HG02938 (cell line): ENCODE data around the gene STK17A.
"Not testable (repeated sequence)": the region's sequence is repeated elsewhere in the genome, so short reads cannot be mapped to it uniquely, and the experiment has no call there.

Source experiments
- ATAC-seq: cut with Tn5 transposase; IDR thresholded peaks from one replicate; pipeline ENCODE4 v1.9.1; 2021; ENCODE audit warnings: mild to moderate bottlenecking, moderate library complexity; ENCODE audit not compliant: unreplicated experiment

STK17A gene

DNA sequence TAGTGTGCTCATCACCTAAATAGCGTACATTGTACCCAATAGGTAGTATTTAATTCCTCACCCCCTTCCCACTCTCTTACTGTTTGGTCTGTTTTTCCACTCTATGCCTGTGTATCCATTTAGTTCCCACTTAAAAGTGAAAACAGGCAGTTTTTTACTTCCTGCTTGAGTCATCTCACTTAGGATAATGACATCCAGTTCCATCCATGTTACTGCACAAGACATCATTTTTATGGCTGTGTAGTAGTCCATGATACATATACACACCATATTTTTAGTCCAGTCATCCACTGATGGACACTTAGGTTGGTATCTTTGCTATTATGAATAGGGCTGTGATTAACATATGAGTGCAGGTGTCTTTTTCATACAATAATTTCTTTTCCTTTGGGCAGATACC lies 10.1 kb downstream of the STK17A start:
- no peak for ATAC-seq

DNA sequence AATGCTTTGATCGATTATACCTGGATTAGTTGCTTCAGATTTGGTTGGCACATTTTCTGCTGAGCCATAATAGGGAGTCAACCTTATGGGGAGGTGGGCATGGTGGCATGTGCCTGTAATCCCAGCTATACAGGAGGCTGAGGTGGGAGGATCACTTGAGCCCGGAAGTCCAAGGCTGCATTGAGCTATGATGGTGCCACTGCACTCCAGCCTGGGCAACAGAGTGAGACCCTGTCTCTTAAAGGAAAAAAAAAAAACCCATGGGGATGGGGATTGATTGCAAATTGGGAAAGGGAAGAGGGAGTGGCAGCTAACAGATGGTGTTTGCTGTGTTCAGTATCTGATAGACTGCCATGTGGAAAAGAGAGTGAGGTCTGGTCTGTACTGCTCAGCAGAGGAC lies 11.1 kb downstream of the STK17A start:
- ATAC-seq = no peak

DNA sequence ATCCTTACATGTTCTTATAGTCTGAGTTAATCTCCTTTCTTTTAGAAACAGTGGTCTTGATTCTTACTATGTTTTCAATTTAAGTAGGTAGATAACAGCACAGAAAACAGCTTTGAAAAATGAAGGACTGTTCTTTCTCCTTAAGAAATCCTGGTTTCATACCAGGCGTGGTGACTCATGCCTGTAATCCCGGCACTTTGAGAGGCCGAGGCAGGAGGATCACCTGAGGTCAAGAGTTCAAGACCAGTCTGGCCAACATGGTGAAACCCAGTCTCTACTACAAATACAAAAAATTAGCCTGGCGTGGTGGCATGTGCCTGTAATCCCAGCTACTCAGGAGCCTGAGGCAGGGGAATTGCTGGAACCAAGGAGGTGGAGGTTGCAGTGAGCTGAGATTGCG lies 13.5 kb downstream of the STK17A start:
- ATAC-seq = not testable (repeated sequence)

DNA sequence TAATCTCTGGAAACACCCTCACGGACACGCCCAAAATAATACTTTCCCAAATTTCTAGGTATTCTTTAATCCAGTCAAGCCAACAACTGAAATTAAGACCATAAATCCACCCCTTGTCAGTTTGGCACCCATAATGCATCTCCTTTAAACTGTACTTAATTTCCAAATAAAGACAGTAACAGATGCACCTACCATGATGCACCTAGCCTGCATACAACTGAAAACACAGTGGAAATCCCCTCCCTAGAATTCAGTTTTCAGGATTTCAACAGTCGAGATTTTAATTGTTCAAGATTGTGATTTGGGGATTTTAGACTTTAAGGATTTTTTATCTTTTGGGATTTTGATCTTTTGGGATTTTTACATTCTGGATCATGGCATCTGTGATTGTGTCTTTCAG lies 17.1 kb downstream of the STK17A start:
- no peak for ATAC-seq

DNA sequence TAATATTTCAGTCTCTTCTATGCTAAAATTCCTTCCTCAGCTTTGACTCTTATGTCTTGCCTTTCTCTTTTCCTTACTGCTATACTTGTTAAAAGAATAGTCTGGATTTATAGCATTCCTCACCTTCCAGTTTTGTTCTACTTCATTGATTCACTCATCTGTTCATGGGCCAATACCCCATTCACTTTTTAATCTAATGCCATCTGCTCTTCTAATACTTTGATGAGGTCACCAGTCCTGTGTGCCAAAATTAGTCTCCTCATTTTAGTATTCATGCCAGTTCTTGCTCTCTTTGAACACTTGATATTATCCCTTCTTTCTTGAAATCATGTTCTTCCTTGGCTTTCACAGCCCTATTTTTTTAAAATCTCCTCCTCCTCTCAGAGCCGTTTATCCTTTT lies 19.3 kb downstream of the STK17A start:
- no peak for ATAC-seq

DNA sequence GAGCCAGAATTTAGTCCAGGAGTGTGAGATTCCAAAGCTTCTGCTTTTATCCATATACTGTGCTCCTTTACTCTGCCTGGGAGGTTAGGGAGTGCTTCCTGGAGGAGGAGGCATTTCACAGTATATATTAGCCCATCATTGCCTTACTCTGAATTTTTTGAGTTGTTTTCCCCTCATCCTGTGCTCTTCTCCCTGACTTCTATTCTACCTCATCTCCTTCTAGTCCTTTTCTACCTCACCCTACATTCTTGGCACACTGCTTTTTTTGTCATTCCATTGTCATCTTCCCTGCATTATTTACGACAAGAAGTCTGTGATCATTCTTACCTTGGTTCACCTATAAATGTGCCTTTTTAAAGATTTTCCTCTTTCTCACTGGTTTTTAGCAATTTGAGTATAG lies 21.3 kb downstream of the STK17A start:
- no peak for ATAC-seq

DNA sequence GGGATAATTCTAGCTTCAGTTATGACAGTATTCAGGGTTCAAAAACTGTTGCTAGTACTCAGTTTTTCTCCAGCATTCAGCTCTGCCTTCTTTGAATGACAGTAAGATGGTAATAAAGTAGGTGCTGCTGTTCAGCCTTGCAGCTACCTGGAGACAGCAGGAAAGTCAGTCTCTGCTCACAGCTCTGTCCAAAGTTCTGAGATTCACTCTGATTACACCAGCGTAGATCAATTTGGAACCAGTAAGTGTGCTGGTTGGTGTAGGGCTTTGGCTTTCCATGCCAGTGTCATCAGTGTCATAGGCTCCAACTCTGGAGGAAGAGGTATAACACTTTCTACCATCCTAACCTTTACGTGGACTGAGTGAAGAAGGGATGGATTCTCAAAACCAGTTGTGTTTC lies 26.2 kb downstream of the STK17A start:
- ATAC-seq = no peak

DNA sequence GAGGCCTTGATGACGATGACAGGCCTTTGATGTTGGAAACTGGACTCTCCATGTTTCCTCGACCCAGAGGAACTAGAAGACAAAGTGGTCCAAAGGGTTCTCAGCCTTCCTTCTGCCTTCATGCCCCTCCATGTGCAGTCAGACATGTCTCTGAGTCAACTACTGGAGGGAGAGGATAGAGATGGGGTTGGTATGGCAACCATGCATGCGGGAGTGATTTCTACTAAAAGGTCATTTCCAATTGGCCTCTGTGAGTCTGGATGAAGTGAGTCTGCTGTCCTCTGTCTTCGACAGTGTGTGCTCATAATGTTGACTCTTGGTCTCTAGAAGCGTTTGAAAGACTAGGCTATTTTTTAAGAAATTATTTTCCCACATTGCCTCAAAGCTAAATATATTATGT lies 29.2 kb downstream of the STK17A start:
- no peak for ATAC-seq

DNA sequence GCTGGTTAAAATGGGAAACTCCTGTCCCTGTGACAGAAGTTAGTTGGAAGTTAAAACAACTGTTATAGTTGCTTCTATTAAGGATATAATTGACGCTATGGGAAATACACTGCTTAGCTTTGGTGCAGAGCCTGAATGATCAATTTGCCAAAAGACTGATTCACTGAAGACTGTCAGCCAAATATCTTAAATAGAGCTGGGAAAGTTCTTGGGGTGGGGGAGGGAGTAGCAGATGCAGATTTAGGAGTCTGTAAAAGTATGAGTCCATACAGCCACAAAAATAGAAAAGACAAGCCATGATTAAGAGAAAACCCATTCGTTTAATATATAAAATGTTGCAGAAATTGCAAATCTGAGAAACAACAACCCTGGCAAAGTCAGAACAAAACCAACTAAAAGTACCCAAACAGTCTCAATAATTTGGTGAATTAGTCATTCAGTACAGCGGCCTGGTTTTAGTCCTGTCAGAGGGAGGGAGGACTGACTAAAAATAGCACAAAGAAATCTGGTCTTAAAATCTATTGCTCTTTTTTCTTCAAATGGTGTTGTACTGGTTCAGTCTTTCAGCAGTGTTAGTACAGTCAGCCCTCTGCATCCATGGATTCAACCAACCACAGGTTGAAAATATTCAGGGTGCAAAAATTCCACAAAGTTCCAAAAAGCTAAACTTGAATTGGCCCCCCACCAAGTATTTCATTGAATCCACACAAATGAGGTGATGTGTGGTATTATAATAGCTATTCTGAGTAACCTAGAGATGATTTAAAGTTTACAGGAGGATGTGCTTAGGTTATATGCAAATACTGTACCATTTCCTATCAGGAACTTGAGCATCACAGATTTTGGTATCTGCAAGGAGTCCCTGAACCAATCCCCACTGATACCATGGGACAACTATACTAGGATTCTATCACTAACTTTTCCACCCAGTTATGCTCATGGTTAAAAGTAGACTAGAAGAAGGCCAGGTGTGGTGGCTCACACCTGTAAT lies 30.0 kb downstream of the STK17A start:
- peak; percentile 70 for ATAC-seq

DNA sequence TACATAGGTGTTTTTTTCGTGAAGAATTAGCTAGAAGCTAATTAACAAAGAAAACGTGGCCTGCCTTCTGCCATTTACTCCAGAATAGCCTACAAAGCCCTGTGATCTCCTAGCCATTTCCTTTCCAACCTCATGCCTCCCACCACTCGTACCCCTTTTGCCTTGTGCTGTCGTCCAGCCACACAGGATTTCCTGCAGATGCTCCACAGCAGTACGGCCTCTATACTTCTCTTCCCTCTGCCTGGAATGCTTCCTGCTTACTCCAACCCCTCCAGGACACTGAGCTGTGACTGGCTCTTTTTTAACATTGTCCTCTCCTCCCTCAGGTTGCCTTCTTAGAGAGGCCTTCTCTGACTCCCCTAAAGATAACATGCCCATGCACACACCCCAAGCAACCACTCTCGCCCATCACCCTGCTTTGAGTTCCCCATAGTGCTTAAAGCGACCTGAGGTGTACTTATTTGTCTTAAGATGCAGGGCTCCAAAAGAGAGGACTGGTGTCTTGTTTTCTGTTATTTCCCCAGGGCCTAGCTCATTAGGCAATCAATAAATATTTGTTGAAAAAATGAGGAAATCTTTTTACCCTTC lies 32.7 kb downstream of the STK17A start:
- no peak for ATAC-seq

DNA sequence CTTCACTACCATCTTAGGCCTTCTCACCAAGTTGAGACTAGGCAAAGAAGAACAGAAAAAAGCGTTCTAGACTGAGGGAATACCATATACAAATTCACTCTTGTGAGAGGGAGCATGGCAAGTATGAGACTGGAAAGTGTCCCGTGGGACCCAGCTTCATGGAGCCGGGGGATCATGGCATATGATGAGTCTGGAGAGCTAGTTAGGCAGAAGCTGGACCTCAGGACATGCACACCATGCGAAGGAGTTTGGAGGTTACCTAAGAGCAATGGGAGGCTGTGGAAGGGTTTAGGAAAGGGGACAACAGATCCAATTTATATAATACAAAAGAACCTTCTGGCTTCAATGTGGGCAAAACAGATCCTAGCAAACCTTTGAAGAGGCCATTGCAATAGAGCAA lies 34.1 kb downstream of the STK17A start:
- no peak for ATAC-seq

DNA sequence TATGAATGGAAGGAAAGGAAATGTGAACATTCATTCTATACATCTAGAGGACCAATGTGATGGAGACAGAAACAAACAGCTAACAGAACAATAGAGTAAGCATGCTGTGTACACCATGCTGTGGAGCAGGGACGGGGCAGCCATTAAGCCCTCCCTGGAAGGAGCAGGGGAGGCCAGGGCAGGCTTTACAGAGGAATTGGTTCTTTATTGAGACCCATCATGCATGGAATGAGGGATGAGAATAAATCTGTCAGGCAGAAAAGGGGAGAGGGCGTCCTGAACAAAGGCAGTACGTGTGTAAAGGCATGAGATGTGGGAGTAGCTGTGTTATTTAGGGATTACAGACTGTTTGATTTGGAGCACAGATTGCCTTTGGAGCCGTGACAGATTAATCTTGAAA lies 35.2 kb downstream of the STK17A start:
- ATAC-seq = no peak

DNA sequence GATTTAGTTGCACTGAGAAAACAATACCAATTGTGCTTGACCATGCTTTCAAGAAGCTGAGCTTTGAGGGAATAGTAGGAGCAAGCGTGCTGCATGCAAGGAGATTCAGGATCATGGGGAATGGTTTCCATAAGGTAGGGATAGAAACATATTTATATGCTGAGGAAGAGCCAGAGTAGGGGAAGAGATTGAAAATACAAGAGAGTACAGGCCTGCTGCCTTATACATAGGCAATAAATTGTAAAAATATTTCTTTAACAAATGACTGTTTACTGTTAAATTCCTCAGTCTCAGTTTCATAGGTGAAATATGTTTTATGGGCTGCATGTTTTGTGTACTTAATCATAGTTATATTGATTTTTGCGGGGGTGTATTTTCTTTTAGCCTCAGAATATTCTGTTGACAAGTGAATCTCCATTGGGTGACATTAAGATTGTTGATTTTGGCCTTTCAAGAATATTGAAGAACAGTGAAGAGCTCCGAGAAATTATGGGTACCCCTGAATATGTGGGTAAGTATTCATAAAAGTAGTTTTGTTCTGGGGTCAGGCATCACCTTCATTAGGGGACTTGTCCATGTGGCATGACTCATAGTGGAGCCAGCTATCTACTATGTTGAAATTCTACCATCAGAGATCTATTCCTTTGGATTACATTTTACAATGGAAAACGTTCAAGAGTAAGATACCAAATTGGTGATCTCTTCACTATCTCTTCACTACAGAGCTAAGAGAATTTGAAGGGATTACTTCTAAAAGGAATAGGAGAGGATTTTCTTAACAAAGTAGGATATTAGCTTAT lies 36.5 kb downstream of the STK17A start:
- no peak for ATAC-seq

DNA sequence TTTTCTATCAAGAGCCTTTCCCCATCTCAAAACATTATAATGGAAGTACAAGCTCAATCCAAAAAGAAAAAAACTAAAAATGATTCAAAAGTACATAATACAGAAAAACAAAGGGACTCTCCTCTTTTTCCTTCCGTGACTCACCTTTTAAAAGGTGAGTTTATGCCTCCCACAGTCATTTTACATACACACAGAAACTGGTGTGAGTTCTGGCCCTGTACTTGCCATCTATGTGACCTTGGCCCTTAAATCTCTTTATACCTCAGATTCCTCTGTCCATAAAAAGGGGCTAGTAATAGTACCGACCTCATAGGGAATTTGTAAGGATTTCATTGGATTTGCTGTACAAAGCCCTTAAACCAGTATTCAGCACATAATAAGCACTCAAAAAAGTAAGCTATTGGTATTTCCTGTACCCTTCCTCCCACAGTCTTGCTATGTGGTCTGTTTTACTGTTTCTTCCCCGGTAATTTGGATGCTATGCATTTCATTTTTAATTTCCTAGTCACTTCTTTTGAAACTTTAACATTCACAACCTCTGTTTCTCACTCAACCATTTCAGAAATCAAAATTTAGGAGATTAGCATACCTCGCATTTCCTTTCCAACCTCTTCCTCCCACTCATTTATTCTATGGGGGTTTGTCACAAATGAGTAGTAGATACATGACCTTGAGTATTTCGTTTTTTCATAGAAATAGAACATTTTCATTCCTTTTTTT lies 39.0 kb downstream of the STK17A start:
- no peak for ATAC-seq

DNA sequence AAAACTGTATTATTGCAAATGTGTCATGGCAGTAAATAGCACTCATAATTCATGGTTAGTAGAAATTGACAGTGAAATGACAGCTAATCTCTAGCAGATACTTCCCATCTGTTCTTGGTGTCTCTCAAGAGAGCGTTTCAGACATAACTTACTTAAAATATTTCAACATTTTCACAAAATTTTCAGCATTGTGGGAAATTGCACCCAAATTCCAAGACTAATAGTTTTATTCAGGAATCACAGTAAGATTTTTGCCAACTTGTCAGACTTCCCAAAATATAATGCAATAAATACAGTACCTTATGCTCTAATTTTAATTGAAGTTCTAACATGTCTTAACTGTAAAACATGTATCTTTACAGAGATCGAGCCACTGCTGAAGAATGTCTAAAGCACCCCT lies 41.2 kb downstream of the STK17A start:
- ATAC-seq = no peak

DNA sequence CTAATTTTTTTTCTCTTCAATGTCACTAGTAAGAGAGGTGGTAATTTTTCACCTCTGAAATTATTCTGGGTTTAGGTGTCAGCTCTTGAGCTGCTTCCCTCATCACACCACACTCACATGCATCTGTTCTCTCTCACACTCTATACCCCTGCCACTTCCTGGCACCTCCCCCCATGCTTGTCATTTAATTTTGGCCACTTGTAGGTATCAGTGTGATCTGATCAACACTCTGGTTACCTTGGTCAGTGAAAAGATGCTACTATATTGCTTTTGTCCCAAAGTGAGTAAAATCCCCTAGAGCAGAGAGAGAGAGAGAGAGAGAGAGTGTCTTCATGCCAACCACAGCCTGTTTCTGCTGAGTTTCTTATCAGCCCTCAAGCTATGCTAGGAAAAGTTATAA lies 42.5 kb downstream of the STK17A start:
- ATAC-seq = peak; percentile 61

DNA sequence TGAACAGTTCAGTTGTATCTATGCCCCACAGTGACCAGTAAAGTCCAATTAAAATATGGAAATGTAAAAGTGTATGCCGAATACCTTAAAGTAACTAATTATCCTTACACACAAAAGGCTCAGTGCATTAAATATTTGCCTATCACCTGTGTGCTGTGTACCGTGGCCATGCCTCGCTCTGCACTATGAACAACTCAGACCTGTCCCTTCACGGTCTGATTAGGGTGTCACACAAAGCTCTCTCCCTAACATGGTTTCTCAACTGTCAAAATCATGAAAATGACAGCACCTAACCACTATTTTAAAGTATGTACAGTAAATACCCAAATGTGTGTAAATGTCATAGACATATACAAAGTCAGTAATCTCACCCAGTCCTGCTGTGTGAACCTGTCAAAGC lies 43.1 kb downstream of the STK17A start:
- ATAC-seq = no peak

DNA sequence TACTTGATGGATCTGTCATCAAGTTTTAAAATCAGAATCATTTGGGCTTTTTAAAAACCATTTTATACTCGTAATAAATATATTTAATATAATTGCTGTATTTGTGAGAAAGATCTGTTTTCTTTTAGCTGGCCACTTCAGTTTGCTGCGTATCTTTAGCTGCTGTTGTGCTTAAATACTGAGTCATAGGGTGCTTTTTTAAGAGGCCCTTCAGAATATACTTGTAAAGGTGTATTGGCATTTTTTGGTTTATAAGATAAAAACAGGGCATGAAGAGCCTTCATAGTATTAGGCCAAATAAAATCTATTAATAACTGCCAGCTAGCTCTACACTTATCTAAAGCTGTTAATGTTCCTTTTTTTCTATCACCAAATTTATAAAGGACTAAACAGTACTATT lies 43.8 kb downstream of the STK17A start:
- no peak for ATAC-seq

DNA sequence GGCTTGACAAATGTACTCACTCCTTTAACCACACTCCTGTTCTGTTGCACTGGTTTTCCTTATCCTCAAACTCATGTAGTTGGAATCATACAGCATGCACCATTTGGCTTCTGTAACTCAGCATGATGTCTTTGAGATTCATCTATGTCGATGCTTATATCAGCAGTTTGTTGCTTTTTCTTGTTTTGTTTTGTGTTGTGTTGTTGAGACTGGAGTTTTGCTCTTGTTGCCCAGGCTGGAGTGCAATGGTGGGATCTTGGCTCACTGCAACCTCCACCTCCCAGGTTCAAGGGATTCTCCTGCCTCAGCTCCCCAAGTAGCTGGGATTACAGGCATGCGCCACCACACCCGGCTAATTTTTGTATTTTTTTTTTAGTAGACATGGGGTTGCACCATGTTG lies 44.9 kb downstream of the STK17A start:
- ATAC-seq = not testable (repeated sequence)

DNA sequence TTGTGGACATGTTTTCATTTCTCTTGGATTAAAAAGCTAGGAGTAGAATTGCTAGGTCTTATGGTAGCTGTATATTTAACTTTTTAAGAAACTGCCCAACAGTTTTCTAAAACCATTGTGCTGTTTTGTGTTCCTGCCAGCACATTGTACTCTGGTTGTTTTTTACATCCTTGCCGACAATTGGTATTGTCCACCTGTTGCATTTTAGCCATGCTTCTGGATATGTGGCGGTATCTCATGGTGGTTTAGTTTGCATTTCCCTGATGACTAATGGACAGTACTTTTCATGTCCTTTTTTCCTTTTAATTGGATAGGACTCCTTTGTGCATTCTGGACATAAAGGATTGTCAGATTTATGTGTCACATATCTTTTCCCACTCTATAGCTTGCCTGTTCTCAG lies 45.5 kb downstream of the STK17A start:
- ATAC-seq = no peak

DNA sequence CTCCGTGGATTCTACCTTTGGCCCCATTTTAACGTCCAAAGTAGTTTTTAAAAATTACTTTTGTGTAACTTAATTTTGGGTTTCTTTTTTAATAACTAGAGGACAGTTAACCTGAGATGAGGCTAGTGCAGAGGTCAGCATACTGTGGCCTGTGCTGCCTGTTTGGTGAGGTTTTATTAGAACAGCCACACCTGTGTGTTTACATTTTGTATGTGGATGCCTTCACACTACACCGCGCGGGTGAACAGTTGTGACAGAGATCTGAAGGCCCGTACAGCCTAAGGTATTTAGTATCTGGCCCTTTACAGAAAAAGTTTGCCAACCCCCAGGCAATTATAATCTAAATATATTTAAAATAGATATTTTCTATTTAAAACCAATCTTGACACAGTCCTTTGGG lies 46.9 kb downstream of the STK17A start:
- no peak for ATAC-seq
